ENCODE results near the gene DNHD1. TPM values are rescaled to one million over a fixed set of nuclear protein-coding genes. Genes with fewer than 3 reads are reported as not detected.

DNHD1 gene
- total RNA-seq, 6 experiments from 2014 or later = 1.4 to 2.3 (median 1.6) TPM

DNA sequence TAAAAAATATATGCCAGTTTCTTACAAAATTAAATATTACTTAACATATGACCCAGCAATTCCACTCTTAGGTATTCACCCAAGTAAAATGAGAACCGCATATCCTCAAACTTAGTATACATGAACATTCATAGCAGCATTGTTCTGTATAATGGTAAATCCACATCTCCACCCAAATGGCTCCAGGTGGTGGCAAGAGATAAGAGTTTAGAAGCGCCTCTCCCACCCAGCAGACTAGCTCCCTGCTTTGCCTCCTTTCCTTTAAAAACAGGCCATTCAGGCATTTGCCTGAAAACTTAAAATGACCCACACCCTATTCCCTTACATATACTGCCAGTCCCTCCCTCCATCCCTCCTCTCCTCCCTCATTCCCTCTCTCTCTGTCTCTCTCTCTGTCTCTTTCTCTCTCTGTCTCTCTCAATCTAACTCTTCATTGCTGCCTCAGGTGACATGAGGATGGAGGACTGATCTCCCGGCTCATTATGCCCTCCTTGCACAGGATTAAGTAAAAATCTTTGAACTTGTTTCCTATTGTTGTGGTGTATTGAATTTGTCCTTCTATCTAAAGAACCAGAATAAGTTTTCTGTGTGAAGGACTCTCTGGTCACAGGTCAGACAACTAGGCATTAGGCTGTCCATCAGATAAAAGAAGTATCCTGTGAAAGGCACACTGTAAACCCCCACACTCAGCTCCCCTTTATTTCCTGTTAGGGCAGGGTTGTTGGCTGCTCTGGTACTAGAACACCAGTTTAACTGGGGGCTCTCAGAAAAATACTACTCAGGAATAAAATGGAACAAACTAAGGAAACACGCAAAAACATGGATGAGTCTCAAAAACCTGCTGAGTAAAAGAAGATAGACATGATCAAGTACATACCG is 58.0 kb downstream of the DNHD1 start:
- no peak for DNase-seq
- TF ChIP-seq, protein P1, sequence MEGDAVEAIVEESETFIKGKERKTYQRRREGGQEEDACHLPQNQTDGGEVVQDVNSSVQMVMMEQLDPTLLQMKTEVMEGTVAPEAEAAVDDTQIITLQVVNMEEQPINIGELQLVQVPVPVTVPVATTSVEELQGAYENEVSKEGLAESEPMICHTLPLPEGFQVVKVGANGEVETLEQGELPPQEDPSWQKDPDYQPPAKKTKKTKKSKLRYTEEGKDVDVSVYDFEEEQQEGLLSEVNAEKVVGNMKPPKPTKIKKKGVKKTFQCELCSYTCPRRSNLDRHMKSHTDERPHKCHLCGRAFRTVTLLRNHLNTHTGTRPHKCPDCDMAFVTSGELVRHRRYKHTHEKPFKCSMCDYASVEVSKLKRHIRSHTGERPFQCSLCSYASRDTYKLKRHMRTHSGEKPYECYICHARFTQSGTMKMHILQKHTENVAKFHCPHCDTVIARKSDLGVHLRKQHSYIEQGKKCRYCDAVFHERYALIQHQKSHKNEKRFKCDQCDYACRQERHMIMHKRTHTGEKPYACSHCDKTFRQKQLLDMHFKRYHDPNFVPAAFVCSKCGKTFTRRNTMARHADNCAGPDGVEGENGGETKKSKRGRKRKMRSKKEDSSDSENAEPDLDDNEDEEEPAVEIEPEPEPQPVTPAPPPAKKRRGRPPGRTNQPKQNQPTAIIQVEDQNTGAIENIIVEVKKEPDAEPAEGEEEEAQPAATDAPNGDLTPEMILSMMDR (IDR thresholded peaks at IDR 0.05) = no peak
- H3K4me3 Mint-ChIP-seq = no peak overlapping the region
- H3K9me3 Mint-ChIP-seq = no peaks in the 10 kb centered on the region
- no peak overlapping the region for H3K27ac Mint-ChIP-seq
- no peaks in the 10 kb centered on the region; the same call in 1 of the 2 replicates for H3K27me3 Mint-ChIP-seq (ENCODE audit: insufficient read depth)
- H3K4me1 Mint-ChIP-seq (ENCODE audit: low read depth) = no peaks in the 10 kb centered on the region
- no peaks in the 10 kb centered on the region for H3K36me3 Mint-ChIP-seq (ENCODE audit: low read depth)

DNA sequence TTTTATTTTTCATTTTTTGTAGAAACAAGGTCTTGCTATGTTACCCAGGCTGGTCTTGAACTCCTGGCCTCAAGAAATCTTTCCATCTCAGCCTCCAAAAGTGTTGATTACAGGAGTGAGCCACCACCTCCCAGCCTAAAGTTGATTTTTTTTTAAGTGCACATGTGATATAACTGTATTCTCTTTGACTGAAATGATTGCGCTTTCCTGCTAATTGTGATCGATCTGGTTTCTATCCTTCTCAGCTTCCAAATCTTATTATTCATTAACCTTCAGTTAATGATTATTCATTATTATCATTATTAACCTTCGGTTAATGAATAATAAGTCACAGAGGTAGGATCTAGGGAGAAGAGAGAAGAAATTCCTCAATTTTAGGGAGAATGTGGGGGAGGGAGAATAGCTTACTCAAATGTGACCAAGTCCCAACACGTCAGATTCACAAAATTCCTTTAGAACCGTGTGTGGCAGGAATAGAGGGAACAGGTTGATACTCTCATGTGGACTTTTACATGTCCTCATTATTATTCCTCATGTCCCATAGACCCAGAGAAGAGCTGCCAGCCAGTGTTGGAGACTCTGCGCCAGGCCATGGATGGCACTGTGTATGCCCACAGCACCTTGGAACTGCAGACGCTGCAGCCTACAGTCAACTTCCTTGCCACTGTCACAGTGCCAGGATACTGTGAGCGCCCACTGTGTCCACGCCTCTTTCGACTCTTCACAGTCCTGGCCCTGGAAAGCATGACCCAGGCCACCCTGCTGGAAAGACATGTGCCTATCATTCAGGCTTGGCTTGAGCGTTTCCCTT is 59.3 kb downstream of the DNHD1 start:
- no peaks in the 10 kb centered on the region for H3K4me1 Mint-ChIP-seq (ENCODE audit: low read depth)
- no peak overlapping the region for H3K27ac Mint-ChIP-seq

DNA sequence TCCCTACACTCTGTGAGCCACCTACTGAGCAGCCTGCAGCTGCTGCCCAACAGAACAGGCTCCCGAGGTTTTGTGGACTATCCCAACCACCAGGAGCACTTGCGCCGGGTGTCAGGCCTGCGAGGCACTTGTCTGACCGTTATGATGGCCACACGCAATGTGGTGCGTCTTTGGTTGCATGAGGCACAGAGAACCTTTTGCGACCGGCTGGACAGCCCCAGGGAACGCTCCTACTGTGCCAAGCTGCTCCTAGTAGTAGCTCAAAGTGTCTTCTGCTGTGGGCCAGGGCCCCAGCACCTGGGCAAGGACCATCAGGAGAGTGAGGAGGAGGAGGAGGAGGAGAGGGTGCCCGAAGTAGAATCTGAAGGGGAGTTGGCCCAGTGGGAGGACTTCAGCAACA is 60.0 kb downstream of the DNHD1 start:
- no peaks in the 10 kb centered on the region; the same call in 1 of the 2 replicates for H3K27me3 Mint-ChIP-seq (ENCODE audit: insufficient read depth)
- TF ChIP-seq, protein P1 (IDR thresholded peaks at IDR 0.05) = no peak

More for the DNA sequence above, 59.3 kb downstream of the DNHD1 start:
- Mint-ChIP-seq H3K27me3 (ENCODE audit: insufficient read depth) (no peaks in the 10 kb centered on the region; the same call in 1 of the 2 replicates), H3K4me3 (no peak overlapping the region), H3K9me3 (no peaks in the 10 kb centered on the region), H3K36me3 (ENCODE audit: low read depth) (no peaks in the 10 kb centered on the region)
- TF ChIP-seq, protein P1 (IDR thresholded peaks at IDR 0.05) = no peak
- DNase-seq = no peak

DNA sequence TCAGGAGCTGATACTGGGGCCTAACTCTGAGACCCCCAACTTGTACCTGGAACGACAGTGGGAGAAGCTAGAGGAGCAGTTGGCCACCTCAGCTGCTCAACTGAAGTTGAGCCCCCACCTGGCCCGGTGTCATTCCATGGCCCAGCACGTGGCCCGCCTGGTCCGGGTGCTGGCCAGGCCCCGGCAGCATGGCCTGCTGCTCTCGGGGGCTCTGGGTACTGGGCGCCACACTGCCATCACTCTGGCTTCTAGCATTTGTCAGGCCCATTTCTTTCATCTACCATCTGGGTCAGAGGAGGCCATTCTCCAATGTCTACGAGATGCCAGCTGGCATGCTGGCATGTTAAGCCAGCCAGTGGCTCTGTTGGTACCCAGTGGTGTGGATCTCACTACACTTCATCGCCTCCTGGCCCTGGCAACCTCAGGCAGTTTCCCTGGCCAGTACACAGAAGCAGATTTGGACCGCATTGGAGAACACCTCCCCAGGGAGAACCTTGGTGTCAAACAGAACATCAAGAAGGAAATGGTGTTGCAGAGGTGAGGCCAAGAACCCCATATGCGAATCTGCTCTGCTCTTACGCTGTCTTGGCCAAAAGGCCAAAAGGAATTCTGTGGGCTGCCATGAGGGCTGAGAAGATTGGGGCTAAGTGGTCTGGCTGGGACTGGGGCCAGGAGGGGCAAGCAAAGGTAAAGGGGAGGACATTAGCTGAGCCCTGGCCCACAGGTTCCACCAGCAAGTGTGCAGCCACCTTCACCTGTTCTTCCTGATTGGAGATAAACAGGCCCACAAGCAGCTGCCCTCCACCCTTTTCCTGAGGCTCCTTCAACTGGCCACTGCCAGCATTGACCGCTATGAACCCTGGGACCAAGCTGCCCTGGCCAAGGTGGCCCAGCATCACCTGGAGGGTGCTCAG is 60.9 kb downstream of the DNHD1 start:
- TF ChIP-seq, protein P1 (IDR thresholded peaks at IDR 0.05) = no peak
- H3K36me3 Mint-ChIP-seq (ENCODE audit: low read depth) = no peaks in the 10 kb centered on the region
- DNase-seq = no peak
- H3K9me3 Mint-ChIP-seq = no peaks in the 10 kb centered on the region
- H3K4me3 Mint-ChIP-seq = no peak overlapping the region
- H3K27ac Mint-ChIP-seq = no peak overlapping the region
- peaks cover 5% of the 10 kb centered on the region for H3K4me1 Mint-ChIP-seq (ENCODE audit: low read depth)
- H3K27me3 Mint-ChIP-seq (ENCODE audit: insufficient read depth) = no peaks in the 10 kb centered on the region; the same call in none of the 2 replicates

More for the DNA sequence above, 60.0 kb downstream of the DNHD1 start:
- Mint-ChIP-seq H3K27ac (no peak overlapping the region), H3K36me3 (ENCODE audit: low read depth) (no peaks in the 10 kb centered on the region), H3K4me1 (ENCODE audit: low read depth) (no peaks in the 10 kb centered on the region), H3K4me3 (no peak overlapping the region), H3K9me3 (no peaks in the 10 kb centered on the region)
- DNase-seq = no peak

DNA sequence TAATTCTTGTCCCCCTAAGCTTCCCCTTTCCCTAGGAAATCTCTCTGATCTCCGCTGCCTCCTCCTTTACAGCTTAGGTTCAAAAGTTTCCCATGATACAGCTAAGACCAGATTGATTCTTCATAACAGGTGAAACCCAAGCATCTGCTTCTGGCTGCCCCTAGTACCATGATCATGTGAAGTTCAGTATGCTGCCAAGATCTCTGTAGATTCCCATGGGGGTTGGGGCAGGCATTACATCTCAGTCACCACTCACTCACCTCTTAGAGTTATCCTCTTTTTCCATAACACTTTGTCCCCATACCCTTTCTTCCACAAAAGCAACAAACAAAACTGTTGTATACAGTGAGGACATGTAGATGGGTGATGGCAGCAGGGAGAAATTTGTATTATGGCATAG is 62.3 kb downstream of the DNHD1 start:
- peaks cover 7% of the 10 kb centered on the region for H3K4me1 Mint-ChIP-seq (ENCODE audit: low read depth)
- DNase-seq = no peak
- no peaks in the 10 kb centered on the region for H3K36me3 Mint-ChIP-seq (ENCODE audit: low read depth)
- no peaks in the 10 kb centered on the region for H3K9me3 Mint-ChIP-seq
- H3K27ac Mint-ChIP-seq = no peak overlapping the region
- TF ChIP-seq, protein P1 (IDR thresholded peaks at IDR 0.05) = no peak
- H3K27me3 Mint-ChIP-seq (ENCODE audit: insufficient read depth) = no peaks in the 10 kb centered on the region; the same call in none of the 2 replicates
- H3K4me3 Mint-ChIP-seq = no peak overlapping the region
